ENCODE measurements around the gene ZMYND15.

DNA sequence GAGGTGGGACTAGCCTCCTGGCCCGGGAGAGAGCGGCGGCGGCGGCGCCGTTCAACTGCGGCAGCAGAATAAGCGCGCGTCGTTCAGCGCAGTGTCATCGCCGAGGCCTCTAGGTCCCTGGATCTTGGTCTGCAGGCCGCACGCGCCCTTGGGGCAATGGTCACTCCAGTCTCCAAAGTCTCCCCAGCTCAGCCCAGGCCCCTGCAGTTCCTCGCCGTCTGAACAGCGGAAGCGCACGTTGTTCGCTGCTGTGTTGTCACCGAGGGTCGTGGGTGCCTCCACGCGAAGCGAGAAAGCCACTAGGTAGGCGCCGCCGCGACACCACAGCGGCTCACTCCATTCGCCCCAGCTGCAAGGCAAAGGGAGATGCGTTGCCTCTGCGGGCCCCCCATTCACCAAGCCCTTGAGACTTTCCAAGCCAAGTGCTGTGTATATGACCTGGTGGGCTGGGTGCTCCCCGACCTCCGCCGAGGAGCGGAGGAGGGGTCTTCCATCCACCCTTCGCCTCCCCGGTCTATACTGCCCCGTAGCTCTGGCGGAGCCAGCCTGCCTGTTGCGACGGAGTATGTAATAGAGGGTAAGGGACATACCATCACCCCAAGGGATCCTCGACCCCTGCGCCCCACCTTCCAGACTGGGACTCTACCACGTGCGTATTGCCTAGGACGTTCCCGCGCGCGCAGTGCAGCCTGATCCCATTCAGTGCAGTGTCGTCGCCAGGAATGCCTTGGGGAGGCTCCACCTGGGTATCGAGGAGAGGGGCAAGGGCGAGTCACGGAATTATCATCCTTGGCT, 45.9 kb downstream of the ZMYND15 start:
- no peak for TF ChIP-seq EZH2phosphoT487 (IDR thresholded peaks at IDR 0.05; ENCODE audit: low read depth, severe bottlenecking, unreplicated experiment)
- TF ChIP-seq, protein P1, sequence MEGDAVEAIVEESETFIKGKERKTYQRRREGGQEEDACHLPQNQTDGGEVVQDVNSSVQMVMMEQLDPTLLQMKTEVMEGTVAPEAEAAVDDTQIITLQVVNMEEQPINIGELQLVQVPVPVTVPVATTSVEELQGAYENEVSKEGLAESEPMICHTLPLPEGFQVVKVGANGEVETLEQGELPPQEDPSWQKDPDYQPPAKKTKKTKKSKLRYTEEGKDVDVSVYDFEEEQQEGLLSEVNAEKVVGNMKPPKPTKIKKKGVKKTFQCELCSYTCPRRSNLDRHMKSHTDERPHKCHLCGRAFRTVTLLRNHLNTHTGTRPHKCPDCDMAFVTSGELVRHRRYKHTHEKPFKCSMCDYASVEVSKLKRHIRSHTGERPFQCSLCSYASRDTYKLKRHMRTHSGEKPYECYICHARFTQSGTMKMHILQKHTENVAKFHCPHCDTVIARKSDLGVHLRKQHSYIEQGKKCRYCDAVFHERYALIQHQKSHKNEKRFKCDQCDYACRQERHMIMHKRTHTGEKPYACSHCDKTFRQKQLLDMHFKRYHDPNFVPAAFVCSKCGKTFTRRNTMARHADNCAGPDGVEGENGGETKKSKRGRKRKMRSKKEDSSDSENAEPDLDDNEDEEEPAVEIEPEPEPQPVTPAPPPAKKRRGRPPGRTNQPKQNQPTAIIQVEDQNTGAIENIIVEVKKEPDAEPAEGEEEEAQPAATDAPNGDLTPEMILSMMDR (IDR thresholded peaks at IDR 0.05; ENCODE audit: poor library complexity) = no peak

Measured in hepatocyte (in vitro differentiated cells).